ENCODE data around the gene OPCML. TPM values are rescaled to one million over a fixed set of nuclear protein-coding genes. Genes with fewer than 3 reads are reported as not detected.

The OPCML gene
- polyA plus RNA-seq, 3 donors: not detected

DNA sequence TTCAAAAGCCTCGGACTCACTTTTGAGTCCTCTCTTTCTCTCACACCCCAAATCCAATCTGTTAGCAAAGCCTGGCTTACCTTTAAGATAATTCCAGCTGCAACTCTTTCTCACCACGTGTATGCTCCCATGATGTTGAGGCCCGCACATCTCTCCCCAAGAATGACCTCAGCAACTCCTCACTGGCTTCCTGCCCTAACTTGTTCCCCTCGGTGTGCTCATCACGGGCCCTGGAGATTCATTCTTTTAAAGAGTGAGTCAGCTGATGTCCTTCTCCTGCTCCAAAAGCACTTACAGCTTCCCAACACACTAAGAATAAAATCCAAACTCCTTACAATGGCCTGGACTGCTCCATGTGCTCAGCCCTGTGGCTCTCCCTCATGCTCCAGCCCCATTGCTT lies 1041.3 kb downstream of the OPCML start:
- Mint-ChIP-seq H3K9me3 (peaks cover 7 to 31% (median 10%) of the 10 kb centered on the region in 7 donors), H3K27me3 (ENCODE audit: low read depth in 3 of 3) (peaks cover 0 to 2% (median 1%) of the 10 kb centered on the region in 3 donors), H3K4me1 (no peaks in the 10 kb centered on the region), H3K4me3 (no peak overlapping the region), H3K27ac (no peak overlapping the region), H3K36me3 (no peaks in the 10 kb centered on the region)
- no peaks in the 10 kb centered on the region for H3K27me3 ChIP-seq (ENCODE audit: control insufficient read depth in 2 of 2, insufficient read depth in 2 of 2, low read length in 2 of 2)
- H3K4me3 ChIP-seq (replicated peaks in 1 of 3; ENCODE audit: low read depth in 2 of 3, low read length in 3 of 3): no peak overlapping the region
- DNase-seq: no peak
- intact Hi-C loops (cut with micrococcal nuclease): no loop called here
- H3K9me3 ChIP-seq (replicated peaks in 1 of 2; ENCODE audit: control insufficient read depth in 1 of 2, insufficient read depth in 1 of 2, low read length in 2 of 2): peaks cover 10 to 17% of the 10 kb centered on the region in 2 donors
- H3K4me2 ChIP-seq (replicated peaks; ENCODE audit: extremely low read depth, low read length, poor library complexity, severe bottlenecking): no peak overlapping the region
- H4K20me1 ChIP-seq (ENCODE audit: insufficient read depth, low read length): no peaks in the 10 kb centered on the region
- H3K79me2 ChIP-seq (ENCODE audit: insufficient read depth, low read length): no peaks in the 10 kb centered on the region
- H3K9ac ChIP-seq (ENCODE audit: insufficient read depth, low read length, poor library complexity, severe bottlenecking): no peak overlapping the region
- no peaks in the 10 kb centered on the region for H3K4me1 ChIP-seq (ENCODE audit: control insufficient read depth in 1 of 2, insufficient read depth in 2 of 2, low read length in 2 of 2)
- WGBS (ENCODE audit: insufficient coverage): 84% methylated on average over 5 of the region's 5 CpGs
- no peak overlapping the region for H2AFZ ChIP-seq (ENCODE audit: insufficient read depth, low read depth, low read length, poor library complexity, severe bottlenecking)
- TF ChIP-seq, protein P1, sequence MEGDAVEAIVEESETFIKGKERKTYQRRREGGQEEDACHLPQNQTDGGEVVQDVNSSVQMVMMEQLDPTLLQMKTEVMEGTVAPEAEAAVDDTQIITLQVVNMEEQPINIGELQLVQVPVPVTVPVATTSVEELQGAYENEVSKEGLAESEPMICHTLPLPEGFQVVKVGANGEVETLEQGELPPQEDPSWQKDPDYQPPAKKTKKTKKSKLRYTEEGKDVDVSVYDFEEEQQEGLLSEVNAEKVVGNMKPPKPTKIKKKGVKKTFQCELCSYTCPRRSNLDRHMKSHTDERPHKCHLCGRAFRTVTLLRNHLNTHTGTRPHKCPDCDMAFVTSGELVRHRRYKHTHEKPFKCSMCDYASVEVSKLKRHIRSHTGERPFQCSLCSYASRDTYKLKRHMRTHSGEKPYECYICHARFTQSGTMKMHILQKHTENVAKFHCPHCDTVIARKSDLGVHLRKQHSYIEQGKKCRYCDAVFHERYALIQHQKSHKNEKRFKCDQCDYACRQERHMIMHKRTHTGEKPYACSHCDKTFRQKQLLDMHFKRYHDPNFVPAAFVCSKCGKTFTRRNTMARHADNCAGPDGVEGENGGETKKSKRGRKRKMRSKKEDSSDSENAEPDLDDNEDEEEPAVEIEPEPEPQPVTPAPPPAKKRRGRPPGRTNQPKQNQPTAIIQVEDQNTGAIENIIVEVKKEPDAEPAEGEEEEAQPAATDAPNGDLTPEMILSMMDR (IDR thresholded peaks at IDR 0.05): no peak
- H3K27ac ChIP-seq (ENCODE audit: low read depth in 1 of 2, low read length in 2 of 2): no peak overlapping the region
- H3K36me3 ChIP-seq (replicated peaks in 1 of 2; ENCODE audit: control insufficient read depth in 1 of 2, insufficient read depth in 2 of 2, low read length in 2 of 2): no peaks in the 10 kb centered on the region

DNA sequence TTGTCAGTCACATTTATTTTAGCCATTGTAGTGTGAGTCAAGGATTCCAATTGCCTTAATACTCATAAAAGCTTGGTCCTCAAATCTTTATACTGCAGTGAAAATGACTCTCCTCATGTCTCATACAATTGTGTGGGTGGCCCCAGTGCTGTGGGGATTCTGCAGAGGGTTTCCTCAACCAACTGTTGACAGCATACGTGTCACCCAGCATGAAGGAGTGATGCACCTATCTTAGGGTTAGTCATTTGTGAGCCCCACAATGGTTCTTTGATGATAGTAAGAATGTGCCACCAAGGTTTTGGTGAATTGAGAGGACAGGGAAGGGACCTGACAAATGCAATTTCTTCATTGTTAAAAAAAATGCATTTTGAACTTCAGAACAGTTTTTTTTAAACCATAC lies 1046.2 kb downstream of the OPCML start:
- peaks cover 4 to 16% of the 10 kb centered on the region in 2 donors for H3K9me3 ChIP-seq (replicated peaks in 1 of 2; ENCODE audit: control insufficient read depth in 1 of 2, insufficient read depth in 1 of 2, low read length in 2 of 2)
- Mint-ChIP-seq H3K4me1 (no peaks in the 10 kb centered on the region), H3K27me3 (ENCODE audit: low read depth in 3 of 3) (no peaks in the 10 kb centered on the region), H3K36me3 (no peaks in the 10 kb centered on the region), H3K9me3 (peaks cover 4 to 24% (median 9%) of the 10 kb centered on the region in 7 donors), H3K4me3 (no peak overlapping the region), H3K27ac (no peak overlapping the region)
- H3K4me3 ChIP-seq (replicated peaks in 1 of 3; ENCODE audit: low read depth in 2 of 3, low read length in 3 of 3): no peak overlapping the region
- H3K36me3 ChIP-seq (replicated peaks in 1 of 2; ENCODE audit: control insufficient read depth in 1 of 2, insufficient read depth in 2 of 2, low read length in 2 of 2): no peaks in the 10 kb centered on the region
- H3K4me1 ChIP-seq (ENCODE audit: control insufficient read depth in 1 of 2, insufficient read depth in 2 of 2, low read length in 2 of 2): no peaks in the 10 kb centered on the region
- DNase-seq: no peak
- no peak overlapping the region for H3K4me2 ChIP-seq (replicated peaks; ENCODE audit: extremely low read depth, low read length, poor library complexity, severe bottlenecking)
- H2AFZ ChIP-seq (ENCODE audit: insufficient read depth, low read depth, low read length, poor library complexity, severe bottlenecking): no peak overlapping the region
- TF ChIP-seq, protein P1 (IDR thresholded peaks at IDR 0.05): no peak
- no peak overlapping the region for H3K27ac ChIP-seq (ENCODE audit: low read depth in 1 of 2, low read length in 2 of 2)
- H3K9ac ChIP-seq (ENCODE audit: insufficient read depth, low read length, poor library complexity, severe bottlenecking): no peak overlapping the region
- 80% methylated on average over 1 of the region's 1 CpG for WGBS (ENCODE audit: insufficient coverage)
- intact Hi-C loops (cut with micrococcal nuclease): no loop called here
- no peaks in the 10 kb centered on the region for H4K20me1 ChIP-seq (ENCODE audit: insufficient read depth, low read length)
- no peaks in the 10 kb centered on the region for H3K27me3 ChIP-seq (ENCODE audit: control insufficient read depth in 2 of 2, insufficient read depth in 2 of 2, low read length in 2 of 2)
- no peaks in the 10 kb centered on the region for H3K79me2 ChIP-seq (ENCODE audit: insufficient read depth, low read length)
